Ureter (tissue), 1 donor: ENCODE measurements around the gene ABHD11. TPM values are rescaled to one million over a fixed set of nuclear protein-coding genes. Genes with fewer than 3 reads are reported as not detected.

Experiments
- DNase-seq: peaks from one replicate; pipeline ENCODE4 v3.0.0-alpha.2; 2020; ENCODE audit warnings: low spot score
- total RNA-seq: library from RNA; stranded (reverse); gene quantifications from one replicate; pipeline ENCODE4 v1.2.4, GENCODE V29; 2023
- donor health status: DM: yes; HTN: yes; CAD: no.

ABHD11 gene
- total RNA-seq, 1 donor from 2014 or later: 47.7 TPM

DNA sequence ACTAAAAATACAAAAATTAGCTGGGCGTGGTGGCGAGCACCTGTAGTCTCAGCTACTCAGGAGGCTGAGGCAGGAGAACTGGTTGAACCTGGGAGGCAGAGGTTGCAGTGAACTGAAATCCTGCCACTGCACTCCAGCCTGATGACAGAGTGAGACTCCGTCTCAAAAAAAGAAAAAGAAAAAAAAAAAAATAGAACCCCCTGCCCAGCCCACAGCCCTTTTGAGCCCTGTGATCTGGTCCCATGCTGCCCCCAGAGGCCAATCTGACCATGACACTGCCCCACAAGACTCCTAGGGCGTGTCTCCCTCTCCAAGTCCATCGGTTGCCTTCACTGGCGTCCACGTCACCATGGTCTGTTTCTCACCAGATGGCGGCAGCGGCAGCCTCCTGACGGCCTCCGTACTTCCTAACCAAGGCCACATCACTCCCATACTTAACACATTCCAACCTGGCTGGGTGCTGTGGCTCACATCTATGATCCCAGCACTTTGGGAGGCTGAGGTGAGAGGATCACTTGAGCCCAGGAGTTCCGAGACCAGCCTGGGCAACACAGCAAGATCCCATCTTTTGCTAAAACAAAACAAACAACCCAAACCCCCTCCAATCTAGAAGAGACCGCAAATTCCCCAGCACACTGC lies 37.1 kb downstream of the ABHD11 start:
- no peak for DNase-seq

DNA sequence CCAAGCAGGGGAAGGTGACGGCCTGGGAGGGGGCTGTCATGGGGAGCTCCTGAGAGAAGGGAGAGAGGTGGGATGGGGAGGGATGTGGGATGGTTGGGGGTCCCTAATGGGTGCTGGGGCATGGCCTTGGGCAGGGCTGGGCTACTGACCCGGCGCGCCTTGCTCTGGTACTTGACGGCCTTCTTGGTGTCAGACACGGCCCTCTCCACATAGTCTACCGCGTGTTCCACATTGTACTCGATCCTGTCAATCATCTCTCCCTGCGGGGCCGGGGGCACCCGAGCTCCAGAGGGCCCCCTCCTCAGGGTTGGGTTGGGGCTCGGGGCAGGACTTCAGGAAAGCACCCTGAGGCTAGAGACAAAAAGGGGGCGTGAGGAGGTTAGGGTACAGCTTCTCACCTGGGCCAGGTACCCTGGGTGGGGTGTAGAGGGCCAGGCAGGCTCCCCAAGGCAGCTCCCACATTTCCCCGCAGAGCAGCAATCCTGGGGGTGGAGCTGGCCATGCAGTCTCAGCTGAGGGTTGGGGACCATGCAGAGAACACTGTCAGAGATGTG lies 37.9 kb downstream of the ABHD11 start:
- DNase-seq: no peak

DNA sequence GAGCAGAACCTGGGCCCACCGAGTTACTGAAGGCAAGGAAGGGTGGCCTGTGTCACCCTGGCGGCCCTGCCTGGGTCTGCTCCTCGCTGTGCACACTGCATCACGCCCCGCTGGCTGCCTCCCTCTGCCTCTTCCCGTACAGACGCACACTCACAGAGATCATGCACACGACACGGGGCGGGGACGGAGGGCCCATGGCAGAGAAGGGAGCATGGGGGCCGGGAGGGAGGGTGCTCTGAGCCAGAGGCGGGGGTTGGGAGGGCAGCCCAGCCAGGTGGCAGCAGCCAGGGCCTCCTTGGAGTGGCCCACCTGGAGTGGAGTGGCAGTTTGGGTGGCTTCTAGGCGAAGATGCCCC lies 38.6 kb downstream of the ABHD11 start:
- no peak for DNase-seq

DNA sequence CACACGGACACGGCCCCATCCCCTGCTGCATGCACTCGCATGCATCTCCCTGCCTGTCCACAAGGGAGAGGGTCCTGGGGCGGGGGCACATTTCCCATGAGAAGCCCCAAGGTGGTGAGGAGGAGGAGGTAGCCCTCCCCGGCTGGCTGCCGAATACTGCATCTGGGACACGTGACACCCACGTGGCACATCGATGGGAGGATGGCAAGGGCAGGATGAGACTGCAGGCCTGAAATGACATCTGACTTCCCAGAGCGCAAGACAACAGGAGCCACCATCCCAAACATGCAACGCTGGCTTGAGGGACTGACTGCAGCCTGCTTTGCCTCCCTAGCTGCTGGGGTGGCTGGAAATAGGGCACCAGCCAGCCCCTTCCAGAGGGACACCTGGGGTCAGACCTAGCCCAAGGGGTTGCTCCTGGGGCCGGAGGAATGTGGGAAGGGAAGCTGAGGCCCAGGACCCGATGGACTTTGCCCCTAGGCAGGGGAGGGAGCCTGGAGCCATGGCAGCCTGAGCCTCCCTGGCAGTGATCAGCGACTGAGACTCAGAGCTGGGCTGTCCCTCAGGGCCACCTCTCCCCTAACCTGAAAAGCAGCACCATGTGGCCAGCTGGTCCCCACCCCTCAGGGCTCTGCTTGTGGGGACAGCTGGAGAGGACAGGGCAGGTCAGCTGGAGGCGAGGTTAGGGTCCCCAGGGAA lies 39.1 kb downstream of the ABHD11 start:
- DNase-seq: no peak

DNA sequence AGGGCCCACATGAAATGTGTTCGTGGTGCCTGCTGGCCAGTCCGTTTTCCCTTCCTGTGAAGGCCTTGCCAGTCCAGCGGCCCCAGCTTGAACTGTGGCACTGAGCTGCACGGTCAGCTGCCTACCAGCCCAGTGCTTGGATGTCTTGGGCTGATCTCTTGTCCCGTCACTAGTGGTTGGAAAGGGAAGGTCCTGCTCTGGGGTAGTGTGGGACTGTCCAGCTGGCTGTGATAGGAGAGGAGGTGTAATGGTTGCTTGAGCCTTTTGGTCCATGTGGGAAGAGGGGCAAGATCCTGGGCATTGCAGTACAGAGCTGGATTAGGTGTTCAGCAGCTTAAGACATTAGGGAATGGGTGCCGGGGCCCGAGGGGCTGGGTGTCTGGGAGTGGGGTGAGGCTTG lies 40.2 kb downstream of the ABHD11 start:
- no peak for DNase-seq

DNA sequence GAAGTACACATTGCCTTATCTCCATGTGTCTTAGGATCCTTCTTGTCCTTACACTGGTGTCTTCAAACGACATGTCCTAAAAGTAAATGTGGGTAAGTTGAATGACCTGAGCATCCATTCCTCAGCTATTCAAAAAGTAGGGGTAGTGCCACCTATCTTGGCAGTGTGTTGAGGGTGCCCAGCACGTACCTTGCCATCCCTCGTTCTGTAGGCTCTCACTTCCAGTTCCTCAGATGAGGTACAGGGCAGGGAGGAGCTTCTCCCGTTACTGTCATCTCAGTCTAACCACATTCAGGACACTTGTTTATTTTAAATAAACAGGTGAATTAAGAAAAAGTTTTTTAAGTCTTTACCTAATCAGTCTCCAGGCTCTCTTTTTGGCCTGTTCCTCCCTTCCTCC lies 42.2 kb downstream of the ABHD11 start:
- DNase-seq: no peak

DNA sequence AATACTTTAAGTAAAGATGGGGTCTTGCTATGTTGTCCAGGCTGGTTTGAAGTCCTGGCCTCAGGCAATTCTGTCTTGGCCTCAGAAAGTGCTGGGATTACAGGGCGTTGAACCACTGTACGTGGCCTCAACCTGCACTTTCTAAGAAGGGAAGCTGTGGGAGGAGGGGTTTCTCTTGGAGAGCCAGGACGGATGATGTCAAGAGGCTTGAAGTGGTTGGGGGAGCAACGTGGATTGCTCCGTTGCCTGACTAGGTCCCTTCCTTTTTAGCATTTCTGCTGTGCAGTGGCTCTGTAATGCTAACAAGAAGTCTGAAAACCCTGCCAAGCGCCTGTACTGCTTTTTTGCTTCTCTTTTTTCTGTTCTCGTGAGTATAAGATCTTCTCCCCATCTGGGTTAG lies 48.0 kb downstream of the ABHD11 start:
- no peak for DNase-seq

DNA sequence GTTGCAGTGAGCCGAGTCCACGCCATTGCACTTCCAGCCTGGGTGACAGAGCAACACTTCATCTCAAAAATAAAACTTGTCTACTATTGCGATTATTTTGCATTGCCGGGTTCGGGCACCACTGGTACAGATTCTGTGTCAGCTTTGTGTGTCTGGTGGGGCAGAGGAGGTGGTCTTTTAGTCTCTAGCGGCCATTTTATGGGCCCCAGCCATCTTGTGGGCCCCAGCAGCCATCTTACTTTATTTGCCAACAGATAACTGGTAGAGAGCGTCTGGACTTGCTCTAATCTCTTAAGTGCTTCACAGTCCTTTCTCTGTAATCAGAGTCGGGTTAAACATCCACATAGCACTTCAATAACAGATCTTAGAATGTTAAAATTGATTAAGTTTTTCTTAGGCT lies 50.3 kb downstream of the ABHD11 start:
- no peak for DNase-seq

Other genes starting within 250 kb of the ABHD11 start
- gene BAZ1B, start 216.5 kb downstream of the ABHD11 start, total RNA-seq: 65.0 TPM
- gene BCL7B, start 181.1 kb downstream of the ABHD11 start, total RNA-seq: 49.6 TPM
- 33.0 TPM for gene TBL2, start 160.2 kb downstream of the ABHD11 start, total RNA-seq
- 4.6 TPM for gene MLXIPL, start 114.3 kb downstream of the ABHD11 start, total RNA-seq
- 0.86 TPM for gene VPS37D, start 71.0 kb downstream of the ABHD11 start, total RNA-seq
- gene DNAJC30, start 55.3 kb downstream of the ABHD11 start, total RNA-seq: 16.5 TPM
- gene BUD23, start 55.2 kb downstream of the ABHD11 start, total RNA-seq: 69.6 TPM
- 8.4 TPM for gene STX1A, start 19.1 kb downstream of the ABHD11 start, total RNA-seq
- gene CLDN3, start 31.5 kb upstream of the ABHD11 start, total RNA-seq: 6.8 TPM
- 244 TPM for gene CLDN4, start 92.2 kb upstream of the ABHD11 start, total RNA-seq
- 14.4 TPM for gene METTL27, start 103.7 kb upstream of the ABHD11 start, total RNA-seq
- gene TMEM270, start 122.4 kb upstream of the ABHD11 start, total RNA-seq: not detected